H9 (cell line): ENCODE measurements around the gene CPSF4L. TPM values are rescaled to one million over a fixed set of nuclear protein-coding genes. Genes with fewer than 3 reads are reported as not detected.

ENCODE experiments used
- DNase-seq: peaks from one replicate; pipeline ENCODE4 v3.0.0-alpha.2; 2017
- H2AFZ ChIP-seq: one replicate; pipeline ENCODE4 v1.6.1; 2013; ENCODE audit warnings: mild to moderate bottlenecking, low read length, control low read depth, moderate library complexity
- H2AK5ac ChIP-seq: 2 replicates; pipeline ENCODE4 v1.6.1; 2013; ENCODE audit warnings: low read length, control low read depth, mixed read lengths; ENCODE audit not compliant: insufficient read length
- H2BK120ac ChIP-seq: one replicate; pipeline ENCODE4 v1.6.1; 2013; ENCODE audit warnings: low read depth, mild to moderate bottlenecking, low read length, control low read depth, inconsistent platforms; ENCODE audit not compliant: poor library complexity, severe bottlenecking
- H2BK12ac ChIP-seq: 2 replicates; pipeline ENCODE4 v1.6.1; 2013; ENCODE audit warnings: low read length, control low read depth, mixed read lengths, low read depth; ENCODE audit not compliant: insufficient read length
- H2BK15ac ChIP-seq: 2 replicates; pipeline ENCODE4 v1.6.1; 2013; ENCODE audit warnings: low read depth, low read length, control low read depth
- H2BK20ac ChIP-seq: one replicate; pipeline ENCODE4 v1.6.1; 2013; ENCODE audit warnings: low read depth, mild to moderate bottlenecking, low read length, control low read depth, inconsistent platforms; ENCODE audit not compliant: poor library complexity, severe bottlenecking
- H2BK5ac ChIP-seq: 2 replicates; pipeline ENCODE4 v1.6.1; 2013; ENCODE audit warnings: low read length, control low read depth, mixed read lengths; ENCODE audit not compliant: insufficient read length
- H3K14ac ChIP-seq: 2 replicates; pipeline ENCODE4 v1.6.1; 2013; ENCODE audit warnings: low read length, control low read depth; ENCODE audit not compliant: insufficient read depth
- H3K18ac ChIP-seq: 2 replicates; pipeline ENCODE4 v1.6.1; 2013; ENCODE audit warnings: low read depth, mild to moderate bottlenecking, mixed read lengths, low read length, control low read depth; ENCODE audit not compliant: insufficient read length
- H3K23ac ChIP-seq: 2 replicates; pipeline ENCODE4 v1.6.1; 2013; ENCODE audit warnings: low read length, control low read depth, mixed read lengths, low read depth; ENCODE audit not compliant: insufficient read length
- H3K23me2 ChIP-seq: 2 replicates; pipeline ENCODE4 v1.6.1; 2013; ENCODE audit warnings: low read depth, mild to moderate bottlenecking, mixed read lengths, low read length, control low read depth; ENCODE audit not compliant: insufficient read length, poor library complexity, severe bottlenecking
- H3K27ac ChIP-seq: 2 replicates; pipeline ENCODE4 v1.5.1; 2013; ENCODE audit warnings: low read length, control low read depth, mixed read lengths, low read depth; ENCODE audit not compliant: insufficient read length
- H3K27me3 ChIP-seq: 2 replicates; pipeline ENCODE4 v1.6.1; 2013; ENCODE audit warnings: low read length, control low read depth, inconsistent platforms; ENCODE audit not compliant: insufficient read depth
- H3K4ac ChIP-seq: 2 replicates; pipeline ENCODE4 v1.6.1; 2013; ENCODE audit warnings: low read depth, mild to moderate bottlenecking, control low read depth, inconsistent platforms, low read length, moderate library complexity
- H3K4me1 ChIP-seq: 2 replicates; pipeline ENCODE4 v1.6.1; 2013; ENCODE audit warnings: low read length, control low read depth, inconsistent platforms; ENCODE audit not compliant: insufficient read depth
- H3K4me2 ChIP-seq: 2 replicates; pipeline ENCODE4 v1.6.1; 2013; ENCODE audit warnings: low read length, control low read depth, mixed read lengths; ENCODE audit not compliant: insufficient read length, insufficient read depth
- H3K56ac ChIP-seq: 2 replicates; pipeline ENCODE4 v1.6.1; 2013; ENCODE audit warnings: low read depth, mild to moderate bottlenecking, mixed read lengths, low read length, control low read depth; ENCODE audit not compliant: insufficient read length
- H3K79me1 ChIP-seq: 2 replicates; pipeline ENCODE4 v1.6.1; 2013; ENCODE audit warnings: low read depth, mild to moderate bottlenecking, moderate library complexity, low read length, control low read depth, inconsistent platforms; ENCODE audit not compliant: insufficient read depth, poor library complexity, severe bottlenecking
- H3K79me2 ChIP-seq: 2 replicates; pipeline ENCODE4 v1.6.1; 2013; ENCODE audit warnings: low read length, control low read depth, inconsistent platforms; ENCODE audit not compliant: insufficient read depth
- H3K9ac ChIP-seq: 2 replicates; pipeline ENCODE4 v1.6.1; 2013; ENCODE audit warnings: low read length, control low read depth, mixed read lengths; ENCODE audit not compliant: insufficient read length; ENCODE audit errors: extremely low read depth
- H3K9me3 ChIP-seq: one replicate; pipeline ENCODE4 v1.6.1; 2013; ENCODE audit warnings: low read depth, low read length, inconsistent platforms; ENCODE audit not compliant: control insufficient read depth
- H3T11ph ChIP-seq: one replicate; pipeline ENCODE4 v1.6.1; 2013; ENCODE audit warnings: mild to moderate bottlenecking, low read length, control low read depth, inconsistent platforms
- H4K20me1 ChIP-seq: one replicate; pipeline ENCODE4 v1.6.1; 2013; ENCODE audit not compliant: control insufficient read depth, insufficient read length, insufficient read depth
- H4K5ac ChIP-seq: 2 replicates; pipeline ENCODE4 v1.6.1; 2013; ENCODE audit warnings: low read depth, mild to moderate bottlenecking, mixed read lengths, low read length, control low read depth; ENCODE audit not compliant: insufficient read length
- H4K8ac ChIP-seq: replicated peaks from 2 replicates; pipeline ENCODE4 v1.6.1; 2013; ENCODE audit warnings: low read length, control low read depth, mixed read lengths, low read depth; ENCODE audit not compliant: insufficient read length
- H4K91ac ChIP-seq: 2 replicates; pipeline ENCODE4 v1.6.1; 2013; ENCODE audit warnings: low read depth, mild to moderate bottlenecking, moderate library complexity, mixed read lengths, low read length, control low read depth; ENCODE audit not compliant: insufficient read length
- H3K27ac Mint-ChIP-seq, 3 experiments: 2 replicates in 2 of 3; 3 replicates in 1 of 3; pipeline ENCODE4 v1.8.0; 2020 to 2021; ENCODE audit warnings: mixed read lengths in 3 of 3, mild to moderate bottlenecking in 1 of 3, moderate library complexity in 1 of 3
- H3K27me3 Mint-ChIP-seq: 2 replicates; pipeline ENCODE4 v1.8.0; 2021; ENCODE audit warnings: low read depth, mild to moderate bottlenecking, moderate library complexity, mixed read lengths
- H3K36me3 Mint-ChIP-seq, 3 experiments: 2 replicates in 2 of 3; 3 replicates in 1 of 3; pipeline ENCODE4 v1.8.0; 2020 to 2021; ENCODE audit warnings: low read depth in 3 of 3, mixed read lengths in 3 of 3; ENCODE audit not compliant: insufficient read depth in 1 of 3
- H3K4me1 Mint-ChIP-seq, 2 experiments: 2 replicates each; pipeline ENCODE4 v1.8.0; 2020; ENCODE audit warnings: mixed read lengths in 2 of 2
- H3K4me3 Mint-ChIP-seq, 2 experiments: 2 replicates in 1 of 2; 3 replicates in 1 of 2; pipeline ENCODE4 v1.8.0; 2020 to 2021; ENCODE audit warnings: mild to moderate bottlenecking in 2 of 2, mixed read lengths in 2 of 2, moderate library complexity in 1 of 2
- H3K9me3 Mint-ChIP-seq, 2 experiments: 2 replicates in 1 of 2; 3 replicates in 1 of 2; pipeline ENCODE4 v1.8.0; 2020; ENCODE audit warnings: mild to moderate bottlenecking in 2 of 2, mixed read lengths in 2 of 2, moderate library complexity in 1 of 2
- WGBS: extraction: QIAGEN DNeasy Blood & Tissue Kit; methylation state at CpG from one replicate; pipeline ENCODE4 v1.1.7; 2013; ENCODE audit warnings: missing lambda C conversion rate, low lambda C conversion rate, mixed read lengths; ENCODE audit not compliant: insufficient read length; ENCODE audit errors: extremely low coverage; 5-methylcytosine and 5-hydroxymethylcytosine counted together
- total RNA-seq: library from RNA; stranded (reverse); gene quantifications from 2 replicates; pipeline ENCODE4 v1.2.1, GENCODE V29; 2021
- TF ChIP-seq, protein P1 (sequence below): fragments of 200-600 bp; sonication (generic); conservative IDR thresholded peaks from 3 replicates; pipeline ENCODE4 v1.8.0; 2021; ENCODE audit warnings: antibody characterized with exemption, mild to moderate bottlenecking

Gene CPSF4L
- total RNA-seq, 1 experiment from 2014 or later: not detected

DNA sequence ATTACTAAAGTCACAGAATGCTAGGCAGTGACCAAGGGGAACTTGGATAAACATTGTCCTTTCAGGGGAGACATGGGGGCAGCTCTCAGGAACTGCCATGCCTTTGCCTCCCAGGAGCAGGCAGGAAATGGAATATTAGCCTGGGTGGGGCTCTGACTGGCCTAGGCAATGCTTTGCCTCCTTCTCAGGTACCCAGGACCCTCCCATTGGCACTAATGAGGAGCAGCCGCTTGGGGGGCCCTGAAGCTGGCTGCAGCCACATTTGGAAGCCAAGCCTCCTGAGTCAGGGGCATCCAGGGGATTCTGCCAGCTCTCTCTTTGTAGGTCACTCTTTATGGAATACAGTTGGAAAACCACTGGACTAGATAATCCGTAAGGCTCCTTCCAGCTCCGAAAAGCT, 5.5 kb downstream of the CPSF4L start:
- TF ChIP-seq, protein P1, sequence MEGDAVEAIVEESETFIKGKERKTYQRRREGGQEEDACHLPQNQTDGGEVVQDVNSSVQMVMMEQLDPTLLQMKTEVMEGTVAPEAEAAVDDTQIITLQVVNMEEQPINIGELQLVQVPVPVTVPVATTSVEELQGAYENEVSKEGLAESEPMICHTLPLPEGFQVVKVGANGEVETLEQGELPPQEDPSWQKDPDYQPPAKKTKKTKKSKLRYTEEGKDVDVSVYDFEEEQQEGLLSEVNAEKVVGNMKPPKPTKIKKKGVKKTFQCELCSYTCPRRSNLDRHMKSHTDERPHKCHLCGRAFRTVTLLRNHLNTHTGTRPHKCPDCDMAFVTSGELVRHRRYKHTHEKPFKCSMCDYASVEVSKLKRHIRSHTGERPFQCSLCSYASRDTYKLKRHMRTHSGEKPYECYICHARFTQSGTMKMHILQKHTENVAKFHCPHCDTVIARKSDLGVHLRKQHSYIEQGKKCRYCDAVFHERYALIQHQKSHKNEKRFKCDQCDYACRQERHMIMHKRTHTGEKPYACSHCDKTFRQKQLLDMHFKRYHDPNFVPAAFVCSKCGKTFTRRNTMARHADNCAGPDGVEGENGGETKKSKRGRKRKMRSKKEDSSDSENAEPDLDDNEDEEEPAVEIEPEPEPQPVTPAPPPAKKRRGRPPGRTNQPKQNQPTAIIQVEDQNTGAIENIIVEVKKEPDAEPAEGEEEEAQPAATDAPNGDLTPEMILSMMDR: no peak
- Mint-ChIP-seq H3K27ac (no peak overlapping the region), H3K9me3 (no peaks in the 10 kb centered on the region), H3K27me3 (peaks cover 17% of the 10 kb centered on the region), H3K4me3 (peak overlapping the region in 1 of 2 experiments; percentile 7; a peak in 1 of 5 replicates), H3K4me1 (peaks cover 25 to 36% of the 10 kb centered on the region in 2 experiments), H3K36me3 (no peaks in the 10 kb centered on the region)
- Histone ChIP-seq H3T11ph (no peak overlapping the region), H3K18ac (no peak overlapping the region), H3K4me2 (no peak overlapping the region), H3K4me1 (no peaks in the 10 kb centered on the region), H3K23ac (no peak overlapping the region), H2BK12ac (no peak overlapping the region), H2AK5ac (no peak overlapping the region), H4K5ac (no peak overlapping the region), H3K27me3 (no peaks in the 10 kb centered on the region), H3K27ac (no peak overlapping the region), H3K79me2 (no peaks in the 10 kb centered on the region), H4K20me1 (no peaks in the 10 kb centered on the region), H2AFZ (no peak overlapping the region), H2BK120ac (no peak overlapping the region), H2BK15ac (no peak overlapping the region), H4K8ac (no peak overlapping the region), H3K4ac (no peak overlapping the region), H3K79me1 (no peaks in the 10 kb centered on the region), H4K91ac (no peak overlapping the region), H2BK20ac (no peak overlapping the region), H3K14ac (no peak overlapping the region), H3K9me3 (no peaks in the 10 kb centered on the region), H3K56ac (no peak overlapping the region), H3K9ac (no peak overlapping the region), H3K23me2 (no peaks in the 10 kb centered on the region), H2BK5ac (no peak overlapping the region)
- peak; percentile 53 for DNase-seq
- WGBS: no CpG with 5 or more reads among the region's 3 CpGs
